ELF-1 (cell line): Measurements from ENCODE around the gene TMTC2.

ENCODE experiments used
- DNase-seq: peaks from one replicate; pipeline ENCODE4 v3.0.0-alpha.2; 2016; ENCODE audit warnings: low read depth, low spot score

Gene TMTC2

GRCh38 chr12:83130178-83130577 lies 443.5 kb downstream of the TMTC2 start:
- DNase-seq: no peak

- DNase-seq: peak; percentile 5
These were observed 445.7 kb downstream of the TMTC2 start for GRCh38 chr12:83132360-83132759.

GRCh38 chr12:83136411-83136810 lies 449.7 kb downstream of the TMTC2 start:
- no peak for DNase-seq

- no peak for DNase-seq
These were observed 453.4 kb downstream of the TMTC2 start for GRCh38 chr12:83140135-83140534.

- DNase-seq: no peak
These were observed 454.8 kb downstream of the TMTC2 start for GRCh38 chr12:83141460-83141994.

- DNase-seq: no peak
These were observed 456.2 kb downstream of the TMTC2 start for GRCh38 chr12:83142914-83143313.

GRCh38 chr12:83143950-83144349 lies 457.2 kb downstream of the TMTC2 start:
- DNase-seq: no peak

- no peak for DNase-seq
These were observed 458.7 kb downstream of the TMTC2 start for GRCh38 chr12:83145325-83145840.

GRCh38 chr12:83147341-83147740 lies 460.6 kb downstream of the TMTC2 start:
- no peak for DNase-seq

- no peak for DNase-seq
These were observed 463.3 kb downstream of the TMTC2 start for GRCh38 chr12:83149987-83150386.

GRCh38 chr12:83150465-83151189 lies 463.9 kb downstream of the TMTC2 start:
- DNase-seq: no peak

- no peak for DNase-seq
These were observed 466.5 kb downstream of the TMTC2 start for GRCh38 chr12:83153177-83153576.

- no peak for DNase-seq
These were observed 470.1 kb downstream of the TMTC2 start for GRCh38 chr12:83156815-83157214.

- no peak for DNase-seq
These were observed 470.9 kb downstream of the TMTC2 start for GRCh38 chr12:83157604-83158003.

- DNase-seq: no peak
These were observed 472.0 kb downstream of the TMTC2 start for GRCh38 chr12:83158613-83159207.

- no peak for DNase-seq
These were observed 474.8 kb downstream of the TMTC2 start for GRCh38 chr12:83161456-83161855.

- DNase-seq: no peak
These were observed 482.0 kb downstream of the TMTC2 start for GRCh38 chr12:83168751-83169150.

GRCh38 chr12:83172441-83172840 lies 485.7 kb downstream of the TMTC2 start:
- DNase-seq: no peak

- DNase-seq: no peak
These were observed 486.4 kb downstream of the TMTC2 start for GRCh38 chr12:83172866-83173649.

GRCh38 chr12:83179999-83180398 lies 493.3 kb downstream of the TMTC2 start:
- DNase-seq: no peak

- no peak for DNase-seq
These were observed 494.4 kb downstream of the TMTC2 start for GRCh38 chr12:83181074-83181473.

- no peak for DNase-seq
These were observed 496.4 kb downstream of the TMTC2 start for GRCh38 chr12:83183132-83183531.
